ENCODE measurements around the gene PAM.
"Not testable (repeated sequence)": the region's sequence is repeated elsewhere in the genome, so short reads cannot be mapped to it uniquely, and the experiment has no call there.

Gene PAM

DNA sequence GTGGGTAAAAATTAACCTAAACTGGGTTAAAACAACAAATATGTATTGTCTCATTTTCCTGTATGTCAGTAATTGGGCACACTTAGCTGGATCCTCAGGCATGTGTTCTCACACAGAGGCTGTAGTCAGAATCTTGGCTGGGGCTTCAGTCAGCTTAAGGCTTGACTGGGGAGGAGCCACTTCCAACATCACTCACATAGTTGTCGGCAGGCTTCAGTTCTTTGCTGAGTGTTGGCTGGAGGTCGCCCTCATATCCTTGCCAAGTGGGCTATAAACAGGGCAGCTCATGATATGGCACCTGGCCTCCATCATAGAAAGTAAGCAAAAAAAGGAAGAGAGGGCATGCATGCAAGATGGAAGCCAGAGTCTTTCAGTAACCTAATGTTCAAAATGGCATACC is 191.9 kb downstream of the PAM start:
- DNase-seq = no peak

DNA sequence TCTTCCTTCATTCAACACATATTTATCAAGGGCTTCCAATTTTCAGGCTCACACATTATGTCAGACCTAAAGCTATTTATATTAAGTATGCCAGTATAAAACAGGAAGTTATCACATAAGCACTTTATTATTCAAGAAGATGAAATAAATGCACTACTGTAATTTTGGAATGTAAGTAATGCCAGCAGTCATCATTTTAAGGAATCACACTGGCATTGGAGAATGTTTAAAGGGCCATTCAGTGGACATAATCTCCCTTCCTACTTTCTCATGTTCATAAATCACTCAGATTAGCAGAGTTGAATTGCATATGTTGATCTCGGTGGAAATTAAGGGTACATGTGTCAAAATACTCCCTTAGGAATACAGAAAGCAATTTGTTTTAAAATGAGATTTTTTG is 200.4 kb downstream of the PAM start:
- DNase-seq = no peak

DNA sequence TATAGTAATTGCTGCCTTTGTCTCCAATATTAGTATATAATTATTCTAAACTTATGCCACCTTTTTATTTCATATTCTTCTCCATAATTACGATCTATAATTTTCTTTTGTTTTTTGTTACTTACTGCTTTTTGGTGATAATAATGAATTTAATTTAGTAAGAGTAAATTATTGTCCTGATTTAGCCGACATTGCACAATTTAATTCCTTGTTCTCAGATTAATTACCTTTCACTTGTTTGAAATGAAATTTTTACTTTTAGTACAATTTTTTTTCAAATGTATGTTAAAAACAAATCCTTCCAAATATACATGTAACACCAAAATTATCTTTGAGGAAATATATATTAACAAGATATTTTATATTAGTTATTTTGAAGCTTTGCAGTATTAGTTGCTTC is 201.5 kb downstream of the PAM start:
- no peak for DNase-seq

DNA sequence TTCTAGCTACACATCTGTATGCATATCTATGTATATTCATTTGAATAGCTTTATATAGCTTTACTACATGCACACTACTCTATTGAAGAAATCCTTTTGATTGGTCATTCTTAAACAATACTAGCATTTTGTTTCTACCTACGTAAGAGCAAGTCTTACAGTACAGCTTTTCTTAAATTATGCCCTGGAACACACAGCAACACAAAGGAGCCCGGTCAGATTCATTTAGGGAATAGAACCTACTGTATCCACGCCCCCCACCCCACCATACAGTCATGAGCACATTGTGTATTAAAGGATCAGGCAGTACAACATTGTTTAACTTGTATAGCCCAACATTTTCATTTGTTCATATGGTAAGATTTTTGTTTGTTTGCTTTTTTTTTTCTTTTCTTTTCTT is 202.0 kb downstream of the PAM start:
- DNase-seq = no peak

DNA sequence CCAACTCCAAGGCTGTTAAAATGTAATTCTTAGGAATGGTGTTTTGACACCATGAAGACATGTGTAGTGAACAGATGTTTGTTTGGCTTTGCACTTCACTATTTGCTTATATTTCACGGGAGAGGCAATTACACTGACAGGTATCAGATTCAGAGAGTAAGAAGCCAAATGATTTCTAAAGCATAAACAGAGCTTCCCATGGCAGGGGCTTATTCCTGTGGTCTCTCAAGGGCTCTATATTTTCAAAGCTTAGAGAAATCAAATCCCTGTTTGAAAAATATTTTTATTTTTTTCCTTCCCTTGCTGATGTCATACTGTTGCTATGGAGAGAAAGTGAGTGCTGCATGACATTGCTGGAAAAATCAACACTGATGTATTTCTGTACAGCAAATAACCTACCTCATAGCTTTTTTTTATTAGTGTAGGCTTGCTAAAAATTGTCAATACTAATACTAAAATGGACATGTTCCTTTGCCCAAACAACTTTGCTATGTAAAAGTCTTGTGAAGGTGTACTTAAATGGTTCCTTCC is 203.4 kb downstream of the PAM start:
- no peak for DNase-seq

DNA sequence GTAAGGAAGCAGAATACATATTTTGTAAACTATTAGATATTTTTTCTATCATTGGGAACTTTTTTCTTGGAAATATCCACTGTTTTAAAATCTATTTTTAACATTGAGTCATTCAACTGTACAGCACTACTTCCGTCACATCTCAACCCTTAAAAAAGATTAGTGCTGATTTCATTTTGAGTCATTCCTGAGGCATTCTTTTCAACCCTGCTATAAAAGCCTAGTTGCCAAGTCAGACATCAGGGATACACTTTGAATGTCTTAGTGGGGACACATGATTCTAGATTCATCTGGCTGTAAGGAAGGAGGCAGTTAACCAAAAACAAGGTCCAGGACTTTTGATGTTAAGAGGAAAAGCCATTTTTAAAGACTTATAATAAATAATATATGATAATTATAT is 203.9 kb downstream of the PAM start:
- DNase-seq = no peak

DNA sequence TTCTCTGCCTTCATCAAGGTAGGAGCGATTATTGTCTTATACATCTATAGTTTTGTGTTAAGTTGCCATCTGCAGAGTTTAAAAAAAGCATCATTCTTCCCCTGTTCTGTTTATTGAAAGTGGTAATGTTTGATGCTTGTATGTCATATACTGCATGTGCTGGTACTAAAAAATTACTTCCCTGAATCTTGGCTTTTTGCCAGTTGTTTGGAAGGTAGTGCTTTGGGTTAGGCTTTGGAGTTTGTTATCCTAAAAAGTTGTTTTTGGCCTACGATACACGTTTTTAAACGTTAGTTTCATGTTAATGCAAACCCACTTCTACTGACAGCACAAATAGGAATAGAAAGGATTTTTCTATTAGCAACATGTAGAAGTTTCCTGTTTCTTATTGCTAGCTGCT is 206.6 kb downstream of the PAM start:
- no peak for DNase-seq

DNA sequence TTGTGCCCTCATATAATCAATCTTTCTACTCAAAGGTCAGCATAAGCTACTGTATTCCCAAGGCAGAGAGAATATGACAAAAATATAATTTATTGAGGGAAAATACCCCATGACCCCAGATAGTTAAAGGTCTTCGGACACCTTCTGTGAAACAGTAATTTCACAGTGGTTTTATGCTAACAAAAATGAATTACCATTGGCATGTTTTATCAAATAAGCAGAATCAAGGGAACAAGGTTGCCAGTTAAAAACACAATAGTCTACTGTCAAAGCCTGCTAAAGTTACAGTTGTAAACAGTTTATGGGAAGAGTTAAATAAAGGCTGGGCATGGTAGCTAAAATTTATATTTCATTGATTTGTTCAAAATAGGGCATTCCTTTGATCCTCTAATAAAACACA is 210.5 kb downstream of the PAM start:
- DNase-seq = no peak

DNA sequence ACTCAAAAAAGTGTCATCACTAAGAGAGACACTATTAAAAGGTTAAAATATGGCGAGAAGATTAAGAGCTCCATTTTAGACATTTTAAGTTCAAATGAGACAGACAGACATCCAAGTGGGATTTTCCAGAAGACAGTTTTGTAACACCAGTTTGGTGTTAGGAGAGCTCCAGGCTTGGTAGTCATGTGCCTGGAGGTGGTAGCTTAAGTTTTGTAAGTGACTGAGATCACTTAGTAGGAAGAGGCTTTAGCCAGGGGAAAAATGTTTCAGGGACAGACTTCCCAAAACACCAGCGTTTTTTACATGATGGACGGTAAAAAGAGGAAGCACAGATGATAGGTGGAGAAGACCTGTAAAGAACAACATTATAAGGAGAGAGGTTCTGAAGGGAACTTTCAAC is 214.5 kb downstream of the PAM start:
- no peak for DNase-seq

DNA sequence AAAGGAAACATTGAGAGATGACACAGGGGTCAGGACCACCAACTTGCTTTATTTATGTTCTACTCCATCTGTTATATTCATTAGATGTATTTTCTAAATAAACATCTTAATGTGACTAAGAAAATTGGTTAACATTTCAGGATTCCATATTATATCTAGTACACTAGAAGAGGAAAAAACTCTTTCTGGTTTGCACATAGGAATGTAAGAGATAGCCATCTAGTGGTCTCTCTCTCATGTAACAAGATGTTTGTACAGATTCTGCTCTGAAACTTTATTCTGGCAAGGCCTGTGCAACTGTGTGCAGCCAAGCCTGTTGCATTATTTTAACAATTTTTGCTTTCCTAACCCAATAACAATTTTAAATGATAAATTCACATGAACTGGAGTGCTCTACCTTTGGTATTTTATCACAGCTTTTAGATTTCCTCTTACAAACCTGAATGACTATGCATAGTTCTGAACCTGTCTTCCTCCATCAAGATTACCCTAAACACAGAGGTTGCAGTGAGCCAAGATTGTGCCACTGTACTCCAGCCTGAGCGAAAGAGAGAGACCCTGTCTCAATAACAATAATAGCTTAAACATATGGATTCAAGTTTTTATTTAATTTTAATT is 216.7 kb downstream of the PAM start:
- DNase-seq = no peak

DNA sequence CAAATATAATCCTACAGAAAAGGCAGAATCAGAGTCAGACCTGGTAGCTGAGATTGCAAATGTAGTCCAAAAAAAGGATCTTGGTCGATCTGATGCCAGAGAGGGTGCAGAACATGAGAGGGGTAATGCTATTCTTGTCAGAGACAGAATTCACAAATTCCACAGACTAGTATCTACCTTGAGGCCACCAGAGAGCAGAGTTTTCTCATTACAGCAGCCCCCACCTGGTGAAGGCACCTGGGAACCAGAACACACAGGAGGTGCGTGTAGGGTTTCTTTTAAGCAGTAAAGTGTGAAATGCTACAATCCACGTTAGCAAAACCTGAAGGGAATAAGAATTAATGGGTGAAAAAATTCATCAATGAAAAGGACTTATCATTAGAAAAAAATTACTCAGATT is 219.1 kb downstream of the PAM start:
- no peak for DNase-seq

DNA sequence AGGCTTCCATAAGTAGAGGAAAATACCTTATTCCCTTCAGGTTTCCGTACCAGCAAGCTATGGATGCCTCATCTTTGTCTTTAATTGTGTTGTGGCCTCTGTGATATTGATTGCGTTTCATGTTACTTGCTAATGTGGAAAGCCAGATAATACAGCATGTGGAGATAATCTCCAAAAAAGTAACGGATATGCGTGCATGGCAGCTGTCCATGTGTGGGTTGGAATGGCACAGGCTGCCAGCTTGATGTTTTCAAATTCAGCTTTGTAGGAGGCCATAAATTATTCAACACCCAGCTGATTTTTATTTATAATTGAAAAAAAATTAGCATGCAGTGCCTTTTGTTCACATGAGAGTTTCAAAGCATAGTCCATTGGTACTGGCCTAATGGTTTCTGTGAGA is 219.9 kb downstream of the PAM start:
- DNase-seq = no peak

DNA sequence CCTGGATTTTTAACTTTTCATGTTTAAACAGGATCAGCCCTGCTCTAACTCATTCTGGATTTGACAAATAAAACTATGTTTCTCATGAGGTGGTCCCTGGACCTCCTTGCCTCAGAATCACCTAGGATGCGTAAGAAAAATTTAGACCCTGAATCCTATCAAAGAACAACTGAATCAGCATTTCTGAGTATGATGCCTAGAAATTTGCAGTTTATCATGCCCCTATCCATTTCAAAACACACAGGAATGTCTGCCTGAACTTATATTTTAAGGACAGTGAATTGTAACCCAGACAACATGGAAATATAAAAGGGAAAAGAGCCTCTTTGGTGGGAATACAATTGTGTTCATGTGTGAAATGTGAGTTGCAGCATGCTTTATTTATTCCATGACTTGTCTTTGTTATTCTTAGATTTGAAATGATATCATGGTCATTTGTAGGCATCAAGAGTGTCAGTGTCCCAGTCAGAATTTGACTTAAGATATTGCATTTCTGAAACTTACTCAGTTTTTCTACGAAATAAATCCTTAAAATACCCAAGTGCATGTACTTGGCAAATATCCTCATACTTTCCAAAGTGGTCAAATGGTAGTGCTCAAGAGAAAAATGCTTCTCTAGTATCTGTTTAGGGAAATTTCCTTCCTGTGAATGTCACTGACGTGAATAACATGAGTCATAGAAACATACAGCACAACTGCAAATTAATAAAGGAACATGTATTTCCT is 220.5 kb downstream of the PAM start:
- no peak for DNase-seq

DNA sequence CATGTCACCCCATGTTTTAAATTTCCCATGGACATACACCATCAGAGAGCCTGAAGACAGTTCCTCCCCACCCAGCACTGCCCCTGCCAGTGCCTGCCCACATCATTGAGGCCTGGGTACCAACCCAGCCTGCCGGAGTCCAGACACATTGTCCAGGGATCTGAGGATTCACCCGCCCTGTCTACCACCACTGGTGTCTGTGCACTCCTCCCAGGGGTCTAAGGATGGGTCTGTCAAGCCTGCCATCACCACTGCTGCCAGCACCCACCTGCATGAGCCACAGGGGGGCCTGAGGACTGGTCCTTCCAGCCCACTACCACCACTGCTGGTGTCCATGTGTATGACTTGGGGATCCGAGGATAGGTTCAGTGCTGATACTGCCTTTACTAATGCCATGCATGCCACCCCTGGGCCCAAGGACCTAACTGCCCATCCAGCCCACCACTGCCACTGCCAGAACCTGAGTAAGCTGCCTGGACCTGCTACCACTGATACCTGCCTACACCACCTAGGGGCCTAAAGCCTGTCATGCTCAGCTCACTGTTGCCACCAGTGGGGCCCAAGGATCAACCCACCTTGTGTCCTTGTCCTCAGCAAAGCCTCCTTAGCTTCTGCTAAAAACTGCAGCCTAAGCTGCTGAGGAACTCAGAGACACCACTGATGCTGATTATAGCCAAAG is 227.0 kb downstream of the PAM start:
- no peak for DNase-seq

DNA sequence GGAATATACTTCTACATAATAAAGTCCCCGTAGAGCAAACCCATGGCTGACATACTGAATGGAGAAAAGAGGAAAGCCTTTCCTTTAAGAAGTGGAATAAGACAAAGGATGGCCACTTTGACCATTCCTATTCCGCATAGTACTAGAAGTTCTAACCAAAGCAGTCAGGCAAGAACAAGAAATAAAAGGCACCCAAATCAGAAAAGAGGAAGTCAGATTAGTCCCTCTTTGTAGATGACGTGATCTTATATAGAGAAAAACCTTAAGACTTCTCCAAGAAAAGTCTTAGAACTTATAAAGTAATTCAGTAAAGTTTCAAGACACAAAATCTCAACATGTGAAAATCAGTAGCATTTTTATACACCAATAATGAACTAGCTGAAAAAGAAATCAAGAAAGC is 231.0 kb downstream of the PAM start:
- DNase-seq = no peak

DNA sequence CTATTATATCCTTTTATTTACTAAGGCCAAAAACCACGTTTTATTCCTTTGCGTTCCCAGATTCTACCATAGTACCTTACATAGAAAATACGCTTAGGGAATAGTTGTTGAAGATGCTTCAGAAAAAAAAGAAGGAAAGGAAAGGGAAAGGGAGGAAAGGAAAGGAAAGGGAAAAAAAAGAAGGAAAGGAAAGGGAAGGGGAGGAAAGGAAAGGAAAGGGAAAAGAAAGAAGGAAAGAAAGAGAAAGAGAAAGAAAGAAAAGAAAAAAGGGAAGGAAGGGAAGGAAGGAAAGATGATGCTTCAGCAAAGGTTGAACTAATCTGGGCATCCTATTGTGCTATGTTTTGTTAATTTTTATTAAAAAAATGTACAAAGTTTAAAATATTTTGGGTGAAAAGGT is 233.4 kb downstream of the PAM start:
- DNase-seq = no peak

DNA sequence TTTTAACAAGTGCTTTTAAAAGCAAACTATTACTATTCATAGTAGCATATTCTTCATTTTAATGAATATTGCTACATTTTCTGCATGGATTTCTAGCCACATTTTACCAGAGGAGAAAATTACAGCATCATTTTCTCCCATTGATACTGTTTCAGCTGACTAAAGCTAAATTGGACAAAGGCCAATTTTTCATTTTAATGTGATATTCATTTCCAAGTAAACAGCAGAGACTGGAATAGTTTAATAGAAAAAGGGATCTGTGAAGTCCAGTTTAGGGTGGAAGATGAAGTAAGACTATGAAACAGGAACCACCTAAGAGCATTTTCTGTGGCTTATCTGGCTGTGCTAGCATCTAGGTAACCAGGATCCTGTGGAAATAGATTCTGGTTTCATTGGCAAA is 236.7 kb downstream of the PAM start:
- no peak for DNase-seq

DNA sequence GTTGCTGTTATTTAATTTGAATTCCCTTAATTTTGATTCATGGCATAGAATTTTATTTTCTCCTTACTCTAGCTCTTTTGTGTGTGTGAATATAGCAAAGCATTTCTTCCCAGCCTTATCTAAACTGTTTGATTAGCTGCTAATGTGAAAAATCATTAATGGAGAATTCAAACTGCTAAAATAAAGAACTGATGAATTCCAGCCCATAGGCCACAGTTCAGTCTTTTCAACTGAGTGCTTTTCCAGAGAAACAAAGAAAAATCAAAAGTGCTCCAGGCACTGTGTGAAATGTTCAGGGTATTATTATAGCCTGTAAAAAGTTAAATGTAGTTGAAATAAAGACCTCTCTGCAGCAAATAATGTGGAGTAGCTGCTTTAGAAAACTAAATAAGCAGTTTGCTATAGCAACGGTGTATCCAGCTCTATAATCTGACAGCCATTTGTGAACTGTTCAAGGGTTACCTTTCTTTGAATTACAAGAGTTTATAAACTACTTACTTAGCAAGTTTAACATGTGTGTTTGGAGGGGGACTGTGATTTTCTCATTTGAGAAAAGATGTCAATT is 241.0 kb downstream of the PAM start:
- no peak for DNase-seq

DNA sequence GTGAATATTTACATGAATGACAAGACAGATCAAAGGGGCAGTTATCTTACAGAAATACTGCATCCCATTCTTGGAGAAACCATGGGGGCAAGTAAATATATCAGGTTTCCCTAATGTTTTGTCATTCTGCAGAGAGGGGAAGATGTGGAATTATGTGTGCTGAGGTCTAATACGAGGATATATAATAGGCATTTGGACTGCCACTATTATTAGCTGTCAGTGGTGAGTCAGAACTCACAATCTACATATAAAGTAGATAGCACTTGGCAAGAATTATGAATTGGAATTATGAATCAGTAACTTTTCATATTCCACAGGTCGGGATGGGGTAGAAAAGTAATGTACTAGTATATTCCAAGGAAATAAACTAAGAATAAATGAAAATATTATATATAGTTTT is 243.1 kb downstream of the PAM start:
- DNase-seq = no peak

DNA sequence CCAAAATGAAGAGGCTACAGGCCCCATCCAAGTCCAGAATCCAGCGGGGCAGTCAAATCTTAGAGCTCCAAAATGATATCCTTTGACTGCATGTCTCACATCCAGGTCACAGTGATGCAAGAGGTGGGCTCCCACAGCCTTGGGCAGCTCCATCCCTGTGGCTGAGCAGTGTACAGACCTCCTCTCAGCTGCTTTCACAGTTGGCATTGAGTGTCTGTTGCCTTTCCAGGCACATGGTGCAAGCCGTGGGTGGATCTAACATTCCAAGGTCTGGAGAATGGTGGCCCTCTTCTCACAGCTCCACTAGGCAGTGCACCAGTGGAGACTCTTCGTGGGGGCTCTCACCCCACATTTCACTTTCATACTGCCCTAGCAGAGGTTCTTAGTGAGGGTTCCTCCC is 244.1 kb downstream of the PAM start:
- DNase-seq = no peak

DNA sequence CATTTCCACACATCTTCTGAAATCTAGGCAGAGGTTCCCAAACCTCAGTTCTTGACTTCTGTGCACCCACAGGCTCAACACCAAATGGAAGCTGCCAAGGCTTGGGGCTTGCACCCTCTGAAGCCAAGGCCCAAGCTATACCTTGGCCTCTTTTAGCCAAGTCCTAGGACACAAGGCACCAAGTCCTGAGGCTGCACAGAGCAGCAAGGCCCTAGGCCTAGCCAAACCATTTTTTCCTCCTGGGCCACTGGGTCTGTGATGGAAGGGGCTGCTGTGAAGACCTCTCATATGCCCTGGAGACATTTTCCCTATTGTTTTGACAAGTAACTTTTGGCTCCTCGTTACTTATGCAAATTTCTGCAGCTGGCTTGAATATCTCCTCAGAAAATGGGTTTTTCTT is 244.5 kb downstream of the PAM start:
- not testable (repeated sequence) for DNase-seq

DNA sequence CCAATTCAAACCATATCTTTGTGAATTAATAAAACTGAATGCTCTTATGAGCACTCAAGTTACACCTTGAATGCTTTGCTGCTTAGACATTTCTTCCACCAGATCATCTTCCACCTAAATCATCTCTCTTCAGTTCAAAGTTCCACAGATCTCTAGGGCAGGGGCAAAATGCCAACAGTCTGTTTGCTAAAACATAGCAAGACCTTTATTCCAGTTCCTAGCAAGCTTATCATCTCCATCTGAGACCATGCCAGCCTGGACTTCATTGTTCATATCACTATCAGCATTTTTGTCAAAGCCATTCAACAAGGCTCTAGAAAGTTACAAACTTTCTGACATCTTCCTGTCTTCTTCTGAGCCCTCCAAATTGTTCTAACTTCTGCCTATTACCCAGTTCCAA is 245.0 kb downstream of the PAM start:
- DNase-seq = no peak

DNA sequence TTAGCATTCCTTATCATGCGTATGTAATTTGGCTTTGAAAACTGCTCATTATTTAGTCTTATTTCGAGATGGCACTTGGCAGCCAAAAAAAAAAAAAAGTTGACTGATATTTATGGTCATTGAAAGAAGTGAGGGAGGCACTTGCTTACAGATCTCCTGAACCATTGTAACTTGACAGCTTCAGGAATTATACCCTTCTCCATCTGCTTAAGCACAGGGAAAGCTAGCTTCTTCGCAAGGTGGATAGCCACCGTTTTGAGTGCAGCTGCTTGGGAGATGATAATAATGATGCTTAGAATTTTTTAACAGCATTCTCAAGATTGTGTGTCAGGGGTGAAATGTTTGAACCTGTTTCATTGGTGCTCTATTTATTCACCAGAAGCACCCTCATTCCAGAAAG is 248.8 kb downstream of the PAM start:
- DNase-seq = no peak

DNA sequence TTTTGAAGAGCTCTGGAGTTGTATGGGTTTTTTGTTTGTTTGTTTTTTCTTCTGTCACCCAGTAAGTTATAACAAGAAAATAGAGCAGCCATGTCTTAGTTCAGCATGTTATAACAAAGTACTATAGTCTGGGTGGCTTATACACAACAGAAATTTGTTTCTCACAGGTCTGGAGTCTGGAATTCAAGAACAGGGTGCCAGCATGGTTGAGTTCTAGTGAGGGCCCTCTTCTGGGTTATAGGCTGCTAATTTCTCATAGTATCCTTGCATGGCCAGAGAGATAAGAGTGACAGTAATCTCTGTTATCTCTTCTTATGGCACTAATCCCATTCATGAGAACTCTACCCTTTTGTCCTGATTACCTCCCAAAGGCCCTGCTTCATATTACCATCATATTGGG is 250.2 kb downstream of the PAM start:
- DNase-seq = no peak
